Right ventricle myocardium inferior (tissue), 1 donor: ENCODE results near the gene GPC5. TPM values are rescaled to one million over a fixed set of nuclear protein-coding genes. Genes with fewer than 3 reads are reported as not detected.

ENCODE experiments used
- ATAC-seq: fragments of 200-7000 bp; cut with Tn5 transposase; one replicate; pipeline ENCODE4 v1.9.1; 2020; ENCODE audit warnings: mild to moderate bottlenecking, moderate library complexity
- DNase-seq: peaks from one replicate; pipeline ENCODE4 v3.0.0; 2021; ENCODE audit errors: missing footprints
- intact Hi-C: fragments of 100-400 bp; cut with DNase I; formaldehyde crosslinking; loops from one replicate; pipeline ENCODE4 v1.11.0; 2022
- total RNA-seq: library from RNA; stranded (reverse); fragmentation: NEBNext Ultra II Directional; extraction: Animal tissue kit (Norgen Biotek cat#: 25700); gene quantifications from one replicate; pipeline ENCODE4 v1.2.1, GENCODE V29; 2021
- donor health status: DM: no; HTN: yes; CAD: no; lungs with severe emphysema.

Gene GPC5
- total RNA-seq, 1 donor from 2014 or later, result 1.8 TPM

DNA sequence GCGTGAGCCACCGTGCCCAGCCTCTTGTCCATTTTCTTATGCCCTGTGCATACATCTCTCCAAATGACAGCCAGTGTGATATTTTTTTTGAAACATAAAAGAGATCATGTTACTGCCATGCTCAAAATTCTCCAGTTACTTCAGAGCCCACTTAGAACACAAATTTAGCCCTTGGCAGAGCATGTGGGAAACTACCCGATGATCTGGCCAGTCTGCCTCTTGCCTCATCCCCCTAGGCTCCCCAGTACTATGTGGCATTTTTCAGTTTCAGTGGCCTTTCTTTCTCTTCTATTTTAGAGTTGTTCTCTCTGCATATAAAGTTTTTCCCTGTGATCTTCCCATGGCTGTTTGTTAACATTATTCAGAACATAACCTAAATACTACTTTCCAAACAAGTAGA is 323.0 kb downstream of the GPC5 start:
- no peak for DNase-seq
- intact Hi-C loops, result loop anchor here (5.0 kb wide), 1 partner anchor 339 kb away; no protein-coding TSS in a partner anchor
- peak; percentile 56 for ATAC-seq

DNA sequence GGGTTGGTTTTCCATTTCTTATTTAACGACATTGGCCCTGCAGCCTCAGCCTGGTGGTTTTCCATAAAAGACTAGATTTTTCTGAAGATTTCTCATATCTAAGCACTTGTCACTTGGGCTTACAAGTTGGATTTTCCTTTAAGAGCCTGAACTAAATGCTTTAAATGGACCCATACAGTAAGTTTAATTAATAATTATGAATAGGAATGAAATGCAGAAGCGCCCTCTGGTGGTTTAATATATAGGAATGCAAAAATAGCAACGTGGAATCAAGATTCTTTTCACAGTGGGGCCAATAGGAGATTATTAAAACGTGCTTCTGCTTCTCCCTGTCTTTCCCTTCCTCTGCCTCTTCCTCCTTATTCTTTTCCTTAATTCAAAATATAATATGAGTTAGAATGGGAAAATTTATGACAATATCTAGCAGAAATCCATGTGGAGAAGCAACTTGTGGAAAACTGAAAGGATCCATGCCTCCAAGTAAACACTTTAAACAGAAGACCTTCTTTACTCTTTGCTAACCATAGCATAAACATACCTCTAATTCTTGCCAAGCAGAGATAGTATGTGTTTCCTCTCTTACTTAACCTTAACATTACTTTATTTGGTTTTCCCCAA is 324.0 kb downstream of the GPC5 start:
- intact Hi-C loops, result loop anchor here (5.0 kb wide), 1 partner anchor 340 kb away; no protein-coding TSS in a partner anchor
- ATAC-seq, result no peak
- DNase-seq, result no peak

DNA sequence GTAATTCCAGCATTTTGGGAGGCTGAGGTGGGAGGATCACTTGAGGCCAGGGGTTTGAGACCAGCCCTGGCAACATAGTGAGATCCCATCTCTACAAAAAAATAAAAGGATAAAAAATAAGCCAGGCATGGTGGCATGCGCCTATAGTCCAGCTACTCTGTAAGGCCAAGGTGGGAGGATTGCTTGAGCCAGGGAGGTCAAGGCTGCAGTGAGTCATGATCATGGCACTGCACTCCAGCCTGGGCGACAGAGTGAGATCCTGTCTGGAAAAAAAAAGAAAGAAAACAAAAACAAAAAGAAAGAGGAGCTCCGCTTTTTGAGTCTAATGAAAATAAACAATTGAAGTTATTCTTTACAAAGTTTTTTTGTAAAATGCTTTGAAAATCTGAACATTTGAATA is 326.2 kb downstream of the GPC5 start:
- ATAC-seq (no peak), DNase-seq (no peak)
- intact Hi-C loops, result loop anchor here (5.0 kb wide), 1 partner anchor 342 kb away; no protein-coding TSS in a partner anchor

GRCh38 chr13:91725646-91726045 is 327.2 kb downstream of the GPC5 start:
- intact Hi-C loops, result no loop called here
- ATAC-seq, result no peak
- DNase-seq, result no peak

- intact Hi-C loops, result no loop called here
- ATAC-seq, result no peak
Measured at GRCh38 chr13:91726671-91727070, 328.2 kb downstream of the GPC5 start.

GRCh38 chr13:91729859-91730258 is 331.4 kb downstream of the GPC5 start:
- no peak for DNase-seq
- intact Hi-C loops, result no loop called here
- no peak for ATAC-seq

More at GRCh38 chr13:91726671-91727070, 328.2 kb downstream of the GPC5 start:
- DNase-seq, result no peak

DNA sequence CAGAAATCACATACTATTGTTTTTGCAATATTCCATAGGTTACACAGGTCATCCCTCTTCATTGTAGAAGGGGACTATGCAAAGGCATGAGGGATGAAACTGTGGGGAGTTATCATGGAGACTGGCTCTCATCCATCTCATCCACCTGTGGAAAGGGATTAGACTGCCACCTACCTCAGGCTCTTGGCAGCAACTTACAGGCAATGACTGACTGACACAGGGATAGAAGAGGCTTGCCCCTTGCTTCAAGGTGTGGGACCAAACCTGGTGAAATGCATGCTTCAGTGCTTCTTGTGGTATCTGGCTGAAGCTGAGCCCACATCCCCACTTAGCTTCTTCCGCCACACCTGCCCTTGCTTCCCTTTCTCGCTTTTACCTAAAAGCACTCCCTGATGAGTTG is 341.3 kb downstream of the GPC5 start:
- intact Hi-C loops, result no loop called here
- DNase-seq (no peak), ATAC-seq (no peak)

- intact Hi-C loops, result no loop called here
- ATAC-seq, result no peak
- no peak for DNase-seq
Measured at GRCh38 chr13:91740756-91741155, 342.3 kb downstream of the GPC5 start.

GRCh38 chr13:91741925-91742324 is 343.5 kb downstream of the GPC5 start:
- intact Hi-C loops, result no loop called here
- ATAC-seq, result no peak
- no peak for DNase-seq

DNA sequence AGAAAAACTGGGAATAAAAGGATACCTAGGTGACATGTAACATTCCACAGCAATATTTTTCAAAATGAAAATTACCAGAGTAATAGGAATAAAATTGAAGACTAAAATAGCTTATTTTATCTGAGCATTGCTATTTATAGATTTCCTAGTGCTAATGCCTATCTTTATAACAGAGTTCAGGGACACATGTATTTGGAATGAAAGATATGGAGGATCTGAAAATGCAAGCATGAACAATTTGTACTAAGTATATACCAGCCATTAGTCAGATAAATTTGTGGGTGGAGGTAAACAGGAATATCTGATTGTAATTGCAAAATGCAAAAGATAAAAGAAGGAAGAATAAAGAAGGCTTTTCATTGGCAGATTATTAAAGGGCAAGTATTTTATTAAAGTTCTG is 345.9 kb downstream of the GPC5 start:
- intact Hi-C loops, result no loop called here
- no peak for DNase-seq
- ATAC-seq, result no peak

- ATAC-seq, result no peak
- no peak for DNase-seq
- intact Hi-C loops, result no loop called here
Measured at GRCh38 chr13:91745967-91746366, 347.5 kb downstream of the GPC5 start.

DNA sequence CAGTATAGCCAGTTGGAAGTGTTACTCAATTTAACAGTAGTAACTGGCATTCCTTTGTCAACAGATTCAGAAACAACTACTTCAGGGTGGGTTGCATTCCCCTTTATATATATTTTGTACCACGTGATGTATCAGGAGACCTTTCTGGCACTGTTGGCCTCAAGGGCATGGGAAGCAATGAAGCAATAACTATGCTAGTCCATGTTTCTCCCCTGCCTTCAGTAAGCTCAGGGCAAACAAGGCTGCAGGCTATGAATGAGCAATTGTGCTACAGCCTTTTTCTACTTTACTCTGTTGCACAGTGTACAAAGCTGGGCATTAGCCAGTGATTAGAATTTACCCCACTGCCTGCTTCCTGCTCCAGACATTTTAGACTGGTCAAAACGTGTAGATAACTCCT is 348.8 kb downstream of the GPC5 start:
- DNase-seq (no peak), ATAC-seq (no peak)
- intact Hi-C loops, result no loop called here

DNA sequence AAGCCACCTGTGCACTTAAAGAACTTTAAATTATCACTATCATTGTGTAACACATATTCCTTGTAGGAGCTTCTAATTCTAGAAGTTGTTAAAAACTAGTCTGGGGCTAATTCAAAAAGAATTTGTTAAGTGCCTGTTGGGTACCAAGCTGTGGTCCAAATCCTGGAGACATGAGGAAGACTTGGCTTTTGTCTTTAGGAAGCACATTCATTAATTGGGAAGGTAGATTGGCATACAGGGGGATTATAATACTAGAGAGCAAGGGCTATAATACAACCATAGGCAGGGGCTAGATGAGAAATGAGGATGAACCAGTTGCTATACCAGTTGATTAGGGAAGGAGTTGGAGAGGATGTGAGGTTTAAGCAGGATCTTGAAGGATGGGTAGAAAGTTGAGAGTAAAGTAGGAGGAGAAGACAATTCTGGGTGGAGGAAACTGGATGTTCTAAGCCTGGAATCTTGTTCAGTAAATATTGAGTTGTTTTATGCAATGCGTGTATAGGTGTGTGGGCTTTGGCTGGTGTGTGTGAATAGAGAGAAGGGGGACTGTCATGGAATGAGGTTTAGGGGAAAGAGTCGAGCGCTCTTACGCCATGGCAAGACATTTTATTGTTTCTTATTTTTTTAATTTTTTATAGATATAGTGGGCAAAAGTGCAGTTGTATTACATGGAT is 350.1 kb downstream of the GPC5 start:
- DNase-seq (no peak), ATAC-seq (no peak)
- intact Hi-C loops, result no loop called here

- no peak for DNase-seq
- ATAC-seq, result no peak
- intact Hi-C loops, result no loop called here
Measured at GRCh38 chr13:91758724-91759123, 360.3 kb downstream of the GPC5 start.

GRCh38 chr13:91762957-91763356 is 364.5 kb downstream of the GPC5 start:
- intact Hi-C loops, result no loop called here
- no peak for ATAC-seq
- DNase-seq, result no peak

- intact Hi-C loops, result no loop called here
- no peak for ATAC-seq
- no peak for DNase-seq
Measured at GRCh38 chr13:91764527-91764926, 366.1 kb downstream of the GPC5 start.

- ATAC-seq, result no peak
- DNase-seq, result no peak
- intact Hi-C loops, result no loop called here
Measured at GRCh38 chr13:91767651-91768050, 369.2 kb downstream of the GPC5 start.

DNA sequence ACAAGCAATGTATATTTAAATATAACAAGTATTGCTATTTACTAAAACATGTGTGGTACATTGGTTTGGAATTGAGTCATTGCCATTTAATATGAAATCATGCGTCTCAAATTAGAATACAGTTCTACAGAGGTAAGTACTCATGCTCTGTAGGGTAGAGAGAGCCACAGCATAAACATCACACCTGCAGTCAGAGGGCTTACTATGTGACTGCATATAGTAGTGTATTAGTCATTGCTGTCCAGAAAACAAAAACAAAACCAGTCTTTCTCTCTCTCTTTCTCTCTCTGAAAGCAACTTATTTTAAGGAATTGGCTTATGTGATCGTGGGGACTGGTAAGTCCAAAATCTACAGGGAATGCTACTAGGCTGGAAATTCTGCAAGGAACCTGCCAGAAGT is 370.3 kb downstream of the GPC5 start:
- DNase-seq (no peak), ATAC-seq (no peak)
- intact Hi-C loops, result no loop called here

- DNase-seq (no peak), ATAC-seq (no peak)
- intact Hi-C loops, result no loop called here
Measured at GRCh38 chr13:91771229-91771628, 372.8 kb downstream of the GPC5 start.

DNA sequence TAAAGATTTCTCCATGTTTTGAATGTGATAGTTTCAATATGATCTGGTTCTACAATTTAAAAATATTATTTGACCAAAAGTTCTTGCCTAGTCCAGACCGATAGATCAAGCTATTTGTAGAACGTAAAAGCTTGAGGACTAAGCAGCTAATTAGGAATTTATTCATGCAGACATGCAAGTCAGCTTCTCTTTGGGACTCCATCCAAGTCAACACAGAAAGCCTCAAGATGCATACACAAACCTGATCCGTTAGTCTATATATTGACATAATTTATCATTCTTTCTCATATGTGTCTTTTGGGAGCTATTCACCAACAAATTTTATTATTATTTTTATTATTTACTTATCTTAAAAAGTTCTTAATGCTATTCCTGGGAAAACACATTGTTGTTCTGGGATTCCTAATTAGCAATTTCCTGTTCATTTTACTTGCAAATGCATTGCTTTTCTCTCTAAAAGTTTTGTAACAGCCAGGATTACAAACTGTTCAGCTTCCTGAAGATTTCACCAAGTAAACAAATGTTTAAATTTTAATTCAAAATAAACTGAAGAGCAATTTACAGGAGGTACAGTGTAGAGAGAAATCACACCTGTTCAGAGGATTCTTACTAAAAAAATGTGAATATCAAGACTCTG is 375.3 kb downstream of the GPC5 start:
- ATAC-seq (no peak), DNase-seq (no peak)
- intact Hi-C loops, result no loop called here
